GM12864 (cell line): Measurements from ENCODE around the gene SOWAHD.
A peak's percentile ranks its signal among the peaks of the same experiment; 100 is the strongest.
"Not testable (repeated sequence)": the region's sequence is repeated elsewhere in the genome, so short reads cannot be mapped to it uniquely, and the experiment has no call there.

Source experiments
- DNase-seq: peaks from one replicate; pipeline ENCODE4 v3.0.0-alpha.2; 2011; ENCODE audit warnings: low read depth
- H3K4me3 ChIP-seq: 2 replicates; pipeline ENCODE4 v1.5.1; 2011; ENCODE audit warnings: mild to moderate bottlenecking, low read depth, low read length, control low read depth
- TF ChIP-seq, protein P1 (sequence below): IDR thresholded peaks from 2 replicates; pipeline ENCODE4 v1.5.1; 2011; ENCODE audit warnings: low read depth, mild to moderate bottlenecking, moderate library complexity, low read length, control low read depth, inconsistent platforms; ENCODE audit errors: missing control alignments

SOWAHD gene

DNA sequence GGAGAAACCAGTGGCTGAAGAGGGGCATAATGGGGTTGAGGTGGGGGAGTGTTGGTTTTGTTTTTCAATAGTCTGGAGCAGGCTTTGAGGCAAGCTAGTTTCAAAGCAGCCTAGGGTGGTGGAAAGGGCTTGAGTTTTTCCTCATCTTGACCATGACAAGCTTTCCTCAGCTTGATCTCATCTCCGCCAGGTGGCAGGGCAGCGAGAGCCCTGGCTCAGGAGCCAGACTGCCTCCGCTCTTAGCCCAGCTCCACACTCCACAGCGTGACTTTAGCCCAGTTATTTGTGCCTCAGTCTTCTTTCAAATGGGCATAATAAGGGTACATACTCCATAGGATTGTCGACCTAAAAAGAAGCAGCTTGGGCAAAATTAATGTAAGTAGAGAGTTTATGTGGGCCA is 29.9 kb upstream of the SOWAHD start:
- DNase-seq: no peak
- TF ChIP-seq, protein P1, sequence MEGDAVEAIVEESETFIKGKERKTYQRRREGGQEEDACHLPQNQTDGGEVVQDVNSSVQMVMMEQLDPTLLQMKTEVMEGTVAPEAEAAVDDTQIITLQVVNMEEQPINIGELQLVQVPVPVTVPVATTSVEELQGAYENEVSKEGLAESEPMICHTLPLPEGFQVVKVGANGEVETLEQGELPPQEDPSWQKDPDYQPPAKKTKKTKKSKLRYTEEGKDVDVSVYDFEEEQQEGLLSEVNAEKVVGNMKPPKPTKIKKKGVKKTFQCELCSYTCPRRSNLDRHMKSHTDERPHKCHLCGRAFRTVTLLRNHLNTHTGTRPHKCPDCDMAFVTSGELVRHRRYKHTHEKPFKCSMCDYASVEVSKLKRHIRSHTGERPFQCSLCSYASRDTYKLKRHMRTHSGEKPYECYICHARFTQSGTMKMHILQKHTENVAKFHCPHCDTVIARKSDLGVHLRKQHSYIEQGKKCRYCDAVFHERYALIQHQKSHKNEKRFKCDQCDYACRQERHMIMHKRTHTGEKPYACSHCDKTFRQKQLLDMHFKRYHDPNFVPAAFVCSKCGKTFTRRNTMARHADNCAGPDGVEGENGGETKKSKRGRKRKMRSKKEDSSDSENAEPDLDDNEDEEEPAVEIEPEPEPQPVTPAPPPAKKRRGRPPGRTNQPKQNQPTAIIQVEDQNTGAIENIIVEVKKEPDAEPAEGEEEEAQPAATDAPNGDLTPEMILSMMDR: peak; percentile 51
- H3K4me3 ChIP-seq: no peak overlapping the region

DNA sequence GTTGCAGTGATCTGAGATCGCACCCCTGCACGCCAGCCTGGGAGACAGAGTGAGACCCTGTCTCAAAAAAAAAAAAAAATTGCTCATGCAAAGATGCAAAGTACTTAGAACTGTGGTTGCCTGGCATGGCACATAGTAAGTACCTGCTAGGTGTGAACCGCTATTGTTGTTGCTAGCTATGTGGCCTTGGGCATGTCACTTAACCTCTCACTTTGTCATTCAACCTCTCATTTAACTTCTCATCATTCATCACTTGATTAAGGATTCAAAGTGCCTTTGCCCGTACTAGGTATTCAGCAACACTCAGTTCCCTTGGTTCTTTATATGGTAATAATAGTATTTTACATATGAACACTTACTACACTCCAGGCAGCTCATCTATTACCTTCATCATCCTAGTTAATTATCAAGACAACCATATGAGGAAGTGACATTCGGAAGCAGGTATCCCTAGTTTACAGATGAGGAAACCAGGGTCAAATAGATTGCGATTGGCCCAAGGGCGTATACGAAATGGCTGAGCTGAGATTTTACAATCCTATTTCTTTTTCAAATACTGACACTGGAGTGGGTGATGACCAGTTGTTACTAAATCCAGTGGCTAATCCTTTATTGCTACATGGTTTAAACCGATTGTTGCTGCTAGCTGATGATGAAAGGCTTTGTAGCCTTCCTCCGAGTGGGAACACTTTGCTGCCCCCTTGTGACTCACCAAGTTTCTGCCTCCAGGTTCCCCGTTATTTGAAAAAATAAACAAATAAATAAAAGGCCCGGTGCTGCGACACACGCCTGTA is 28.8 kb upstream of the SOWAHD start:
- TF ChIP-seq, protein P1: peak; percentile 58
- H3K4me3 ChIP-seq: no peak overlapping the region
- DNase-seq: no peak

DNA sequence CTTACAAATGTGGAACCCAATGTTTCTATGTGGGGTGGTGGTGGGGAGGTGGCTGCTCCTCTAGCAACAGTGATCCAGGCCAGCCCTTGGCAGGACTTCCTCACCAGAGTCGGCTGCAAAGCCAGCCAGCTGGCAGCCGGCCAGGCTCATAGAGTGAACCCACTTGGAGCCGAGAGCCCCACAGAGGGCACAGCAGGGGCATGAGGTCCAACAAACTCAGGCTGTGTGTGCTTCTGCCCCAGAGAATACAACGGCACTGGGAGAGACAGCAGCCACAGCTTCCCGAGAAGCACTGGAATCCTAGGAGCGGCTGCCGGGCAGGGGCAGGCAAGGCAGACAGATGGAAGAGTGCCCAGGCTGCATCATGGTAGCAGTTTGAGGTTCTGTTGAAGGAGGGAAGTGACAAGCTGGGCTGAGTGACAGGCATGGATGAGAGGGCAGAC is 23.5 kb upstream of the SOWAHD start:
- TF ChIP-seq, protein P1: no peak
- no peak for DNase-seq
- H3K4me3 ChIP-seq: no peak overlapping the region

DNA sequence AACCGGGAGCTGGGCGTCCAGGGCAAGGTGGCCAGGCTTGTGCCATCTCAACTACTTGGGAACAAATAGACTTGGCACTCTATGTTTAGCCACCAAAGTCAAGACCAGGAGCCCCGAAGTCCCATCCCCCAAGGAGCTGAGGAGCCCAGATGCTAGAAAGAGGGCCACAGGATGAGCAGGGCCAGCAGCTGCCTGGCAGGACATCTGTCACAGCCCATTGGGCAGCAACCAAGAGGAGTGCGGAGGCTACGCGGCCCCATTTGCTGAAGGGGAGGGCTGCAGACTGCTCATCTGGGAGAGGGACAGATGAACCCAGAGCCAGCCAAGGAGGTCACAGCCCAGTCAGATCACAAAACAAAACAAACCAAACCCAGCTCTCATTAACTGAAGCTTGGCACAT is 22.9 kb upstream of the SOWAHD start:
- TF ChIP-seq, protein P1: no peak
- H3K4me3 ChIP-seq: no peak overlapping the region

DNA sequence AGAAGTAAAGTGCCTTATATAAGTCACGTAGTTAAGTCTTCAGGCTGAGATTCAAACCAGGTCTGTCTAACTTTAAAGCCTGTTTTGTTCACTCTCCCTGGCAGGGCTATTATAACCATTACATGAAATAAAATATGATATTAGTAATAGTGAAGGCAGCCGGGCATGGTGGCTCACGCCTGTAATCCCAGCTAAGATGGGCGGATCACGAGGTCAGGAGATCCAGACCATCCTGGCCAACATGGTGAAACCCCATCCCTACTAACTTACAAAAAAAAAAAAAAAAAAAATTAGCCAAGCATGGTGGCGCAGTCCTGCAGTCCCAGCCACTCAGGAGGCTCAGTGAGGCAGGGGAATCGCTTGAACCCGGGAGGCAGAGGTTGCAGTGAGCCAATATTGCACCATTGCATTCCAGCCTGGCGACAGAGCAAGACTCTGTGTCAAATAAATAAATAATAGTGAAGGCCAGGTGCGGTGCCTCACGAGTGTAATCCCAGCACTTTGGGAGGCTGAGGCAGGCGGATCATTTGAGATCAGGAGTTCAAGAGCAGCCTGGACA is 22.1 kb upstream of the SOWAHD start:
- no peak overlapping the region for H3K4me3 ChIP-seq
- no peak for DNase-seq
- TF ChIP-seq, protein P1: no peak

More for the DNA sequence above, 22.9 kb upstream of the SOWAHD start:
- no peak for DNase-seq

DNA sequence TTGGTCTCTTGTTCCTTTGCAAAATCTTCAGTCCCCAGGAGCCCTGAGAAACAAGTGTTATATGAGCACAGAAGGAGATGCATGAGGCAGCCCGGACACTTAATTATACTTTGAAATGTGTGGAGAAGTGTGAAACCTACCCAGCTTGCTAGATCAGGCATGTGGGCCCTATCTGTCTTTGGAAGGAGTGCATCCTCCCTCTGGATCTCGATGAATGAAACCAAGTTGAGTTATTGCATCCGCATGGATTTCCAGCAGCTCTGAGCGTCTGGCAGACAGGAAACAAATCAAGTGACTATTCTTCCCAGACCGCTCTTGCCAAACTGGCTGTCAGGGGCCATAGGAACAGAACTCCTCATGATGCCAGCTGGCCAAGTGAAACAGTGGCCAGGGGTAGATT is 19.6 kb upstream of the SOWAHD start:
- TF ChIP-seq, protein P1: no peak
- H3K4me3 ChIP-seq: no peak overlapping the region
- no peak for DNase-seq

DNA sequence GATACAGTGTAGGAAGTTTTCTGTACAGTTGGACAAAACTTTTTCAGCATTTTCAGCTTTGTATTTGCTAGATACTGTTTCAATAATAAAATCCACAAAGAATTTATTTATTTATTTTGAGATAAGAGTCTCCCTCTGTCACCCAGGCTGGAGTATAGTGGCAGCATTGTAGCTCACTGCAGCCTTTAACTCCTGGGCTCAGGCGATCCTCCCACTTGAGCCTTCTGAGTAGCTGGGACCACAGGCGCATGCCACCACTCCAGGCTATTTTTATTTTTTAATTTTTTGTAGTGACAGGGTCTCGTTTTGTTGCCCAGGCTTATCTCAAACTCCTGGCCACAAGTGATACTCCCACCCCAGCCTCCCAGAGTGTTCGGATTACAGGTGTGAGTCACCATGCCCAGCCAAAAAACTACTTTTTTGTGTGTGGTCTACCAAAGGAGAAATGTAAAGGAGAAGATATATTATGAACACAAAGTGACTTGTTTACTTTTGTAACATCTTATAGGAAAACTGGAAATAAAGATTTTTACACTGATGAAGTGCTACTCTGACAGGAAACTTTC is 13.0 kb upstream of the SOWAHD start:
- DNase-seq: no peak
- TF ChIP-seq, protein P1: no peak
- H3K4me3 ChIP-seq: no peak overlapping the region

DNA sequence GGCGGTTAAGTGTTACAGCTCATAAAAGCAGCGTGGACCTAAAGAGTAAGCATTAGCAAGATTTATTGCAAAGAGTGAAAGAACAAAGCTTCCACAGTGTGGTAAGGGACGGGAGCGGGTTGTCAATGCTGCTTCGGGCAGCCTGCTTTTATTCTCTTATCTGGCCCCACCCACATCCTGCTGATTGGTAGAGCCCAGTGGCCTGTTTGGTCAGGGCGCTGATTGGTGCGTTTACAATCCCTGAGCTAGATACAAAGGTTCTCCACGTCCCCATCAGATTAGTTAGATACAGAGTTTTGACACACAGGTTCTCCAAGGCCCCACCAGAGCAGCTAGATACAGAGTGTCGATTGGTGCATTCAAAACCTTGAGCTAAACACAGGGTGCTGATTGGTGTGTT is 8.3 kb upstream of the SOWAHD start:
- DNase-seq, H3K4me3 ChIP-seq: not testable (repeated sequence)

DNA sequence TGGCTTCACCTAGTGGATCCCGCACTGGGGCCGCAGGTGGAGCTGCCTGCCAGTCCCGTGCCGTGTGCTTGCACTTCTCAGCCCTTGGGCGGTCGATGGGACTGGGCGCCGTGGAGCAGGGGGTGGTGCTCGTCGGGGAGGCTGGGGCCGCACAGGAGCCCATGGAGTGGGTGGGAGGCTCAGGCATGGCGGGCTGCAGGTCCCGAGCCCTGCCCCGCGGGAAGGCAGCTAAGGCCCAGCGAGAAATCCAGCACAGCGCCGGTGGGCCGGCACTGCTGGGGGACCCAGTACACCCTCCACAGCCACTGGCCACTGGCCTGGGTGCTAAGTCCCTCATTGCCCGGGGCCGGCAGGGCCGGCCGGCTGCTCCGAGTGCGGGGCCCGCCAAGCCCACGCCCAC is 7.6 kb upstream of the SOWAHD start:
- not testable (repeated sequence) for H3K4me3 ChIP-seq, DNase-seq
